GM12873 (cell line): ENCODE data around the gene IFI27.

Experiments
- TF ChIP-seq, protein P1 (sequence below): IDR thresholded peaks from 2 replicates; pipeline ENCODE4 v1.5.1; 2012; ENCODE audit warnings: low read depth, mild to moderate bottlenecking, moderate library complexity, low read length, control low read depth; ENCODE audit not compliant: insufficient read depth; ENCODE audit errors: missing control alignments

The IFI27 gene

DNA sequence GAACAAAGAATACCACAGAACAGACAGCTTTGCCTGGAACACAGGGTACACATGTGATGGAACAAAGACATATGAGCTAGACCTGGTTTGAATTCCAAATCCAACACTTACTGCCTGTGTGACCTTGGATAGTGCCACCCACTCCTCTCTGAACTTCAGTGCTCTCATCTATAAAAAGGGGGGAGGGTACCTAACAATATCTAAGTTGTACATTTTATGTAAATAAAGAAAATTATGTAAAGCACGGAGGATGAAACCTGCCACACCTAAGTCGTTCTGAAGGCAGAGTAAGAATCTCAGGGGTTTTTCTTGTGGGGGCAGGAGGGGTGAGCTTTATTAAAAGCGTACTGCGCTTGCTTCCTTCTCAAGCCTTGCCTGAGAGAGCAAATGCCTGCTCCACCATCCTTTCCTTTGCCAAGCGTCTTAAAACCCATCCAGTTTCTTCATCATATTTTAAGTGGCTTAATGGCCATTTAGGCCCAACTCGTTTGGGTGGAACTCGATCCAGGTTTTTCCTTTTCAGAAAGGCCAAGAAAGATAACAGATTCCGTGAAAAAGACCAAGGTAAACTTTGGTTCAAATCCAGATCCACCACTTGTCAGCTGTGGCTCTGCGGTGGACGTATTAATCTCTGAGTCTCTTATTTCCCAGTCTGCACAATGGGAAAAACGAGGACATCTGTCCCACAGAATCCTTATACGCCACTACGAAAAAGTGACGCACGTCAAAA lies 30.5 kb upstream of the IFI27 start:
- TF ChIP-seq, protein P1, sequence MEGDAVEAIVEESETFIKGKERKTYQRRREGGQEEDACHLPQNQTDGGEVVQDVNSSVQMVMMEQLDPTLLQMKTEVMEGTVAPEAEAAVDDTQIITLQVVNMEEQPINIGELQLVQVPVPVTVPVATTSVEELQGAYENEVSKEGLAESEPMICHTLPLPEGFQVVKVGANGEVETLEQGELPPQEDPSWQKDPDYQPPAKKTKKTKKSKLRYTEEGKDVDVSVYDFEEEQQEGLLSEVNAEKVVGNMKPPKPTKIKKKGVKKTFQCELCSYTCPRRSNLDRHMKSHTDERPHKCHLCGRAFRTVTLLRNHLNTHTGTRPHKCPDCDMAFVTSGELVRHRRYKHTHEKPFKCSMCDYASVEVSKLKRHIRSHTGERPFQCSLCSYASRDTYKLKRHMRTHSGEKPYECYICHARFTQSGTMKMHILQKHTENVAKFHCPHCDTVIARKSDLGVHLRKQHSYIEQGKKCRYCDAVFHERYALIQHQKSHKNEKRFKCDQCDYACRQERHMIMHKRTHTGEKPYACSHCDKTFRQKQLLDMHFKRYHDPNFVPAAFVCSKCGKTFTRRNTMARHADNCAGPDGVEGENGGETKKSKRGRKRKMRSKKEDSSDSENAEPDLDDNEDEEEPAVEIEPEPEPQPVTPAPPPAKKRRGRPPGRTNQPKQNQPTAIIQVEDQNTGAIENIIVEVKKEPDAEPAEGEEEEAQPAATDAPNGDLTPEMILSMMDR: no peak

DNA sequence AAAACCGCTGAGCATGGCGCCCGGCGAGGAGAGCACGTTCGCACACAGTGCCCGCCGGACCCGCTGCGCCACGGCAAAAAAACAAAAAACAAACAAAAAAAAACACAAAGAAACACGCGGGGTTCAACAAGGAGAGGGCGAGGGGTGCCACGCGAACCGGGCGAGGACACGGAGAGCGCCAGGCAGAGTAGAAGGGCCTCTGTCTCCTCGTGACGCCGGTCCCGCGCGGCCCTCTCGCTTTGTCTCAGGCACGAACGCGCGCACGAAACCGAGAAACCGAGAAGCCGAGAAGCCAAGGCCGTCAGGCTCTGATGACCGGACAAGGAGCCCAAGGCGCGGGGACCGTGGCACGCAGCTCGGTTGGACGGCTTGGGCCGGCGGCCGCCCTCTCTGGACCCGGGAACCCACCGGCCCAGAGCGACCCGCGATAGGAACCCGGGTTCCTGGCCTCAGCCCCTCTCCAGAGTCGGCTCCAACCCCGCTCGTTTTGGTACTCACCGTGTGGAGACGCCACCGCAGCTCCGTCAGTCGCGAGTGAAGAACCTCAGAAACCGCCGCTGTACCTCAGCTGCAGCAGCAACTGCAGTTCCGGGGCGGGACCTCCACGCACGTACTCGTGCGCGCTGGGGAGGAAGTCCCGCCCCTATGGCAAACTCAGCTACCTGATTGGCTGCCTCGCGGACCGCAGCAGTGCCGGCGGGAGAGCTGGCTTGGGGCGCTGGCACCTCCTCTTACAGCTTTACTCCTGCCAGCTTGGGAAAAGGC lies 29.7 kb upstream of the IFI27 start, which contains the start of the genes DDX24 and IFI27L1:
Gene DDX24 (minus strand): TSS at position 582 of the 765 bp plus-strand sequence. CDS start 1,460 bp downstream, outside the sequence.
Gene IFI27L1 (plus strand): TSS at position 690 of the 765 bp plus-strand sequence. CDS start 15,628 bp downstream, outside the sequence.
- TF ChIP-seq, protein P1: no peak

GRCh38 chr14:94081386-94081820 lies 29.1 kb upstream of the IFI27 start:
- TF ChIP-seq, protein P1: no peak

GRCh38 chr14:94087891-94088290 lies 22.6 kb upstream of the IFI27 start:
- TF ChIP-seq, protein P1: no peak

DNA sequence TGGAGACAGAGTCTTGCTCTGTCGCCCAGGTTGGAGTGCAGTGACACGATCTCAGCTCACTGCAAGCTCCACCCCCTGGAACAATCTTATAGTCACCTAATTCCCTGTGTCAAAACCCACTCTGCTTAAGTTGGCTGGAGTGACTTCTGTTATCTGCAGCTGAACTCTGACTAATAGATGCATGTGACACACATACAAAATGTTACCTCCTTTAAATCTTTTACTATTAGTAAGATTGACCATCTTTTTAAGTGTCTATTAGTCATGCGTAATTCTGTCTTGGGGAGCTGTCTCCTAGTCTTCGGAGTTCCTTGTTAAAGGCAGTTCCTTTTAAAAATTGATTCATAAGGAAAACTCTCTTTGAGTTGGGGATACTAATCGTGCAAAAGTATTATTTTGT lies 22.0 kb upstream of the IFI27 start:
- TF ChIP-seq, protein P1: no peak

DNA sequence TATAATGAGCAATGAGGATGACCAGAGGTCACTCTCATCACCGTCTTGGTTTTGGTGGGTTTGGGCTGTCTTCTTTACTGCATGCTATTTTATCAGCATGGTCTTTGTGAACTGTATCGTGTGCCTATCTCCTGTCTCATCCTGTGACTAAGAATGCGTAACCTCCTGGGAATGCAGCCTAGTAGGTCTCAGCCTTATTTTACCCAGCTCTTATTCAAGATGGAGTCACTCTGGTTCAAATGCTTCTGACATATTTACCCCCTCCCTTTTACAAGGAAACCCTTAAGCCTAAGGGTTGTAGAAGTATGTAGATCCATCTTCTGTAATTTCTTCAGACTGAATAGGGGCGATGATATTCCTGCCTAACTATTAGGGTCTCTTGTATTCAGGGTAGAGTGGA lies 21.1 kb upstream of the IFI27 start:
- TF ChIP-seq, protein P1: no peak

DNA sequence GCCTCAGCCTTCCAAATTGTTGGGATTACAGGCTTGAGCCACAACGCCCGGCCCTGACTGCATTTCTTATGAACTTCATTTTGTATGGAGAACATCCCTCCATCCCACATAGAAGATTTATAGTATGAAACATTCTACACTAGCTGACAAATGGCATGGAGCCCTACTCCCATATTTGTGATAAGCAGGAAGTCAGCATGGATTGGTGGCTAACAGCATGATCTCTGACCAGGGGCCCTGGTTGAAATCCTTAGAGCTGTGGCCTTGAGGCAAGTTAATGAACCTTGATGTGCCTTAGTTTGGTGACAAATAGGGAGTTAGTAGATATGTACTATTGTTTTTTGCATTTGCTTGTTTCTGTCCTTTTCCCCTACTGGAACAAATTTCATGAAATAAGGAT lies 17.1 kb upstream of the IFI27 start:
- TF ChIP-seq, protein P1: no peak
